Cerebellar nuclear complex (tissue), 1 donor: ENCODE data around the gene CAST.

ENCODE experiments used
- DNase-seq, 2 experiments: peaks; one replicate each; lab custom pipeline; 2025; lab: John Stamatoyannopoulos, UW

CAST gene

DNA sequence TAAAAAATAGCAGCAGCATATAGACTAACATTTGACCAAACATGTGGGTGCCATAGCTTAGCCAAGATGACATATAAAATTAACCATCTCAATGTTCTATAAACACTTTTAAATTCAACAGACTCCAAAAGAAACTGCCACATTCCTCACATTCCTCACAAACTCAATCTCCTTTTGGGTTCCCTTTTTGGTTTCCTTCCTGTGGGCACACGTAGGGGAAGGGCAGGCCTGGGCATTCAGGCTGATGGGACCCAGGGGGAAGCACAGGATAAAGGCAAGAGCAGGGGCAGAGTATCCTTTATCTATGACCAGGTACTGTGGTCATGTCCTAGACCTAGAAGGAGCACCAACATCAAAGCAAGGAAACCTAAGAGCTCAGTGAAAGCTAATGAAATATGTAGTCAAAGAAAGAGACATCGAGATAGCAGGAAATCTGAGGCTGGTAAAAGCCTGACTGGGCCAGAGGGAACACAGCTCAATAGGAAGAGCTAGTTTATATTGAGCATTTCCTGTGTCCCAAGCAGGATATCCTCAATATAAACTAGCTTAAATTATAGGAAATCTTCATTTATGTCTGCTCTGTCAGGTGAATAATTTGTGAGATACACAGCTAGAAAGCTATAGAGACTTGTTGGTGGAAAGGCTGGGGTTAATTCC, 159.2 kb downstream of the CAST start:
- no peak for DNase-seq

DNA sequence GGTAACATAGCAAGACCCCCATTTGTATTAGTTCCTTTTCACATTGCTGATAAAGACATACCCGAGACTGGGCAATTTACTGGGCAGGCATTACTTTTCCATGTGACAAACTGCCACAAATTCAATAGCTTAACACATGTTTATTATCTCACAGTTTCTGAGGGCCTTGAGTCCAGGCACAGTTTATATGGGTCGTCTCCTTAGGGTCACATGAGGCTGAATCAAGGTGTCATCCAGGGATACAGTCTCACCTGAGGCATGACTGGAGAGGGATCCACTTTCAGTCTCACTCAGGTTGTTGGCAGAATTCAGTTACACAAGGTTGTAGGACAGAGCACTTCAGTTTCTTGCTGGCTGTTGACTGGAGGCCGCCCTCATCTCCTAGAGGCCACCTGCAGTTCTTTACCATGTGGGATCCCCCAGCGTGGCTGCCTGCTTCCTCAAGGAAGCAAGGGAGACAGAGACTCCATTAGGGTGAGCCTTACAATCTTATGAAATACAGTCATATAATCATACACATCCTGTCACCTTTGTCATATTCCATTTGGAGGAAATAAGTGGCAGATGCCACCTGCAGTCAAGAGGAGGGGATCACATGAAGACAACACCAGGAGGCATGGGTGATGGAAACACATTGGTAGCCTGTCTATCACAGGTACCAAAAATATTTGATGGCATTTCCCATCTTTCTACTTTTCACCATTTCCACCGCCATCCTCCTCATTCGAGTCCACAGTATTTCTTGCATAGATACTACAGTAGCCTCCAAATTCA, 160.7 kb downstream of the CAST start:
- no peak for DNase-seq

DNA sequence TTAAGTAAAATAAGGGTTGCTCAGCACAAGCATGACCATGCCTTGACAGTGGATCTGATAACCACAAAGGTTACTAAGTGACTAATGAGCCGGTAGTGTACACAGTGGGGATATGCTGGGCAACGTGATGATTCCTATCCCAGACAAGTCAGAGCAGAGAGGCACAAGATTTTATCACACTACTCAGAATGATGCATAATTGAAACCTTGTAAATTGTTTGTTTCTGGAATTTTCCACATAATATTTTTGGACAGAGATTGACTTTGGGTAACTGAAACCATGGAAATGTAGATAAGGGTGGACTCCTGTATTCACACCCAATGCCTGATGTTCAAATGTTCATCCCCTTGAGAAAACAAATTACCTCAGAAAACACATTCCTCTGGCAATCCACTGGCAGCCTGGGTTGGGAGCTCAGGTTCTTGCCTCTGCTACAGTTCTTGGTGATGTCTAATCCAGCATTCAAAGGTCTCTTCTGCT, 161.8 kb downstream of the CAST start:
- no peak for DNase-seq
